ENCODE measurements around the gene FNBP1. TPM values are rescaled to one million over a fixed set of nuclear protein-coding genes. Genes with fewer than 3 reads are reported as not detected.

FNBP1 gene
- total RNA-seq, 1 experiment from 2014 or later = 43.6 TPM

GRCh38 chr9:129871046-129871445, 171.9 kb downstream of the FNBP1 start (continued):
- TF ChIP-seq ARID4B (CRISPR knock-in tag; IDR thresholded peaks at IDR 0.05; ENCODE audit: borderline replicate concordance) (no peak), ATF6 (CRISPR knock-in tag; IDR thresholded peaks at IDR 0.05) (no peak), CTCF (IDR thresholded peaks at IDR 0.05) (no peak), ETV6 (CRISPR knock-in tag; IDR thresholded peaks at IDR 0.05) (no peak), ZMAT4 (CRISPR knock-in tag; IDR thresholded peaks at IDR 0.05) (no peak), E2F4 (CRISPR knock-in tag; IDR thresholded peaks at IDR 0.05; ENCODE audit: borderline replicate concordance, low read depth) (no peak), ZNF263 (CRISPR knock-in tag; IDR thresholded peaks at IDR 0.05; ENCODE audit: low read depth) (no peak), CREM (CRISPR knock-in tag; IDR thresholded peaks at IDR 0.05) (no peak), IRF1 (CRISPR knock-in tag; IDR thresholded peaks at IDR 0.05) (no peak), ERG (CRISPR knock-in tag; IDR thresholded peaks at IDR 0.05) (no peak), ZNF138 (CRISPR knock-in tag; conservative IDR thresholded peaks at IDR 0.05) (no peak)

GRCh38 chr9:129869585-129870501, 173.1 kb downstream of the FNBP1 start:
- DNase-seq (ENCODE audit: low spot score) = no peak
- ChIA-PET CTCF (no interaction called here), POLR2A (interaction anchor here (0.6 kb wide), 1 partner anchor 594 kb away, joined by 3 read pairs; no protein-coding TSS in a partner anchor)
- Mint-ChIP-seq H3K36me3 (peaks cover 8% of the 10 kb centered on the region), H3K4me3 (no peak overlapping the region), H3K4me1 (no peaks in the 10 kb centered on the region), H3K9me3 (no peaks in the 10 kb centered on the region), H3K27me3 (ENCODE audit: low read depth) (no peaks in the 10 kb centered on the region), H3K27ac (peak overlapping the region; percentile 49; the same call in 1 of the 2 replicates)
- ATAC-seq = no peak
- no peak for TF ChIP-seq HMGXB4 (CRISPR knock-in tag; IDR thresholded peaks at IDR 0.05)
- no peak for TF ChIP-seq IRF2 (CRISPR knock-in tag; IDR thresholded peaks at IDR 0.05; ENCODE audit: borderline replicate concordance, low read depth)
- TF ChIP-seq SOX15 (CRISPR knock-in tag; IDR thresholded peaks at IDR 0.05) = no peak
- no peak for TF ChIP-seq ZNF263 (CRISPR knock-in tag; IDR thresholded peaks at IDR 0.05; ENCODE audit: low read depth)
- no peak for TF ChIP-seq E2F4 (CRISPR knock-in tag; IDR thresholded peaks at IDR 0.05; ENCODE audit: borderline replicate concordance, low read depth)
- TF ChIP-seq ZNF138 (CRISPR knock-in tag; conservative IDR thresholded peaks at IDR 0.05) = no peak
- no peak for TF ChIP-seq RELA (CRISPR knock-in tag; IDR thresholded peaks at IDR 0.05; ENCODE audit: borderline replicate concordance)
- TF ChIP-seq ZNF219 (CRISPR knock-in tag; IDR thresholded peaks at IDR 0.05; ENCODE audit: borderline replicate concordance) = no peak
